ENCODE data around the gene INTS1.

Gene INTS1

DNA sequence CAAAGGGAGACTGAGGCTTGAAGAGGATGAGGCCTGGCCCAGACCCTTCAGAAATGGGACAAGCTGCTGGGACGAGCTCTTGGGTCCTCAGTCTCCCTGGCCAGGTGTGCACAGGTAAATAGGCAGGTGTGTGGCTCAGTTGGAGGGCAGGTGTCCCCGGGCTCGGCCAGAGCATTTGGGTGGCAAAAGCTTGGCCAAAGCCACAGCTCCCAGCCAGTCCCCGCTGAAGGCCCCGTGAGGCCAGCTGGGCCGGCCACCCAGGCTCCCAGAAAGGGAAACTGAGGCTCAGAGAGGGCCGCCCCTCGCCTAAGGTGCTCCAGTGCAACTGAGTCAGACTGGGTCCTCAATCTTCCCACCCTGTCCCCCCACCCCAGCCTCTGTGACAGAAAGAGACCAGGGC, 82.2 kb downstream of the INTS1 start:
- H3K27ac ChIP-seq = no peak overlapping the region

GRCh38 chr7:1421020-1421790, 83.0 kb downstream of the INTS1 start:
- H3K27ac ChIP-seq = no peak overlapping the region
- TF ChIP-seq, protein P1, sequence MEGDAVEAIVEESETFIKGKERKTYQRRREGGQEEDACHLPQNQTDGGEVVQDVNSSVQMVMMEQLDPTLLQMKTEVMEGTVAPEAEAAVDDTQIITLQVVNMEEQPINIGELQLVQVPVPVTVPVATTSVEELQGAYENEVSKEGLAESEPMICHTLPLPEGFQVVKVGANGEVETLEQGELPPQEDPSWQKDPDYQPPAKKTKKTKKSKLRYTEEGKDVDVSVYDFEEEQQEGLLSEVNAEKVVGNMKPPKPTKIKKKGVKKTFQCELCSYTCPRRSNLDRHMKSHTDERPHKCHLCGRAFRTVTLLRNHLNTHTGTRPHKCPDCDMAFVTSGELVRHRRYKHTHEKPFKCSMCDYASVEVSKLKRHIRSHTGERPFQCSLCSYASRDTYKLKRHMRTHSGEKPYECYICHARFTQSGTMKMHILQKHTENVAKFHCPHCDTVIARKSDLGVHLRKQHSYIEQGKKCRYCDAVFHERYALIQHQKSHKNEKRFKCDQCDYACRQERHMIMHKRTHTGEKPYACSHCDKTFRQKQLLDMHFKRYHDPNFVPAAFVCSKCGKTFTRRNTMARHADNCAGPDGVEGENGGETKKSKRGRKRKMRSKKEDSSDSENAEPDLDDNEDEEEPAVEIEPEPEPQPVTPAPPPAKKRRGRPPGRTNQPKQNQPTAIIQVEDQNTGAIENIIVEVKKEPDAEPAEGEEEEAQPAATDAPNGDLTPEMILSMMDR (conservative IDR thresholded peaks at IDR 0.05) = no peak

More for the DNA sequence above, 82.2 kb downstream of the INTS1 start:
- TF ChIP-seq, protein P1 (conservative IDR thresholded peaks at IDR 0.05) = no peak
